Activated T-helper 17 cell treated with anti-CD3 and anti-CD28 coated beads, Interleukin-2, amount 50 U/mL, for 72 hours (primary cell): ENCODE measurements around the gene SERPINB10. TPM values are rescaled to one million over a fixed set of nuclear protein-coding genes. Genes with fewer than 3 reads are reported as not detected.

Experiments used
- ATAC-seq: fragments of 150-1000 bp; cut with Tn5 transposase; replicated peaks from 2 replicates; pipeline ENCODE4 v1.10.0; 2021; ENCODE audit warnings: mild to moderate bottlenecking, moderate library complexity
- H3K27ac Mint-ChIP-seq: one replicate; pipeline ENCODE4 v1.8.0; 2022; ENCODE audit warnings: mixed read lengths
- H3K27me3 Mint-ChIP-seq: one replicate; pipeline ENCODE4 v1.8.0; 2022; ENCODE audit warnings: mixed read lengths
- H3K36me3 Mint-ChIP-seq: one replicate; pipeline ENCODE4 v1.8.0; 2022; ENCODE audit warnings: low read depth, mild to moderate bottlenecking, mixed read lengths
- H3K4me1 Mint-ChIP-seq: one replicate; pipeline ENCODE4 v1.8.0; 2022; ENCODE audit warnings: mixed read lengths
- H3K4me3 Mint-ChIP-seq: one replicate; pipeline ENCODE4 v1.8.0; 2022; ENCODE audit warnings: mild to moderate bottlenecking, mixed read lengths
- H3K9me3 Mint-ChIP-seq: one replicate; pipeline ENCODE4 v1.8.0; 2022; ENCODE audit warnings: mixed read lengths
- total RNA-seq, 2 donors: library from RNA; stranded (reverse); gene quantifications; one replicate each; pipeline ENCODE4 v1.2.3, GENCODE V29; 2022

Gene SERPINB10
- total RNA-seq, 2 donors from 2014 or later = not detected

- Mint-ChIP-seq H3K27ac (peak overlapping the region; percentile 85), H3K36me3 (peaks cover 13% of the 10 kb centered on the region), H3K4me3 (peak overlapping the region; percentile 85), H3K9me3 (no peaks in the 10 kb centered on the region), H3K4me1 (peaks cover 11% of the 10 kb centered on the region), H3K27me3 (no peaks in the 10 kb centered on the region)
- no peak for ATAC-seq
Measured at GRCh38 chr18:63971320-63972001, 63.7 kb downstream of the SERPINB10 start.

GRCh38 chr18:63972002-63972376, 64.2 kb downstream of the SERPINB10 start:
- Mint-ChIP-seq H3K36me3 (peaks cover 13% of the 10 kb centered on the region), H3K27me3 (no peaks in the 10 kb centered on the region), H3K4me1 (peaks cover 11% of the 10 kb centered on the region), H3K27ac (peak overlapping the region; percentile 85), H3K4me3 (peak overlapping the region; percentile 85), H3K9me3 (no peaks in the 10 kb centered on the region)
- no peak for ATAC-seq

GRCh38 chr18:63974991-63975390, 67.2 kb downstream of the SERPINB10 start:
- Mint-ChIP-seq H3K4me1 (peaks cover 17% of the 10 kb centered on the region), H3K27ac (peak overlapping the region; percentile 28), H3K9me3 (no peaks in the 10 kb centered on the region), H3K4me3 (no peak overlapping the region), H3K36me3 (peaks cover 19% of the 10 kb centered on the region), H3K27me3 (no peaks in the 10 kb centered on the region)
- no peak for ATAC-seq

- H3K27me3 Mint-ChIP-seq = no peaks in the 10 kb centered on the region
- H3K27ac Mint-ChIP-seq = no peak overlapping the region
- peaks cover 19% of the 10 kb centered on the region for H3K4me1 Mint-ChIP-seq
- ATAC-seq = no peak
- no peak overlapping the region for H3K4me3 Mint-ChIP-seq
- H3K36me3 Mint-ChIP-seq = peaks cover 23% of the 10 kb centered on the region
- H3K9me3 Mint-ChIP-seq = no peaks in the 10 kb centered on the region
Measured at GRCh38 chr18:63975628-63976027, 67.9 kb downstream of the SERPINB10 start.

GRCh38 chr18:63977040-63977439, 69.3 kb downstream of the SERPINB10 start:
- Mint-ChIP-seq H3K27me3 (no peaks in the 10 kb centered on the region), H3K4me1 (peaks cover 10% of the 10 kb centered on the region), H3K27ac (no peak overlapping the region), H3K9me3 (no peaks in the 10 kb centered on the region), H3K36me3 (peaks cover 30% of the 10 kb centered on the region), H3K4me3 (no peak overlapping the region)
- ATAC-seq = peak; percentile 71

- H3K27ac Mint-ChIP-seq = peak overlapping the region; percentile 44
- peak; percentile 50 for ATAC-seq
- H3K27me3 Mint-ChIP-seq = no peaks in the 10 kb centered on the region
- peaks cover 55% of the 10 kb centered on the region for H3K36me3 Mint-ChIP-seq
- peak overlapping the region; percentile 36 for H3K4me3 Mint-ChIP-seq
- no peaks in the 10 kb centered on the region for H3K9me3 Mint-ChIP-seq
- H3K4me1 Mint-ChIP-seq = peaks cover 10% of the 10 kb centered on the region
Measured at GRCh38 chr18:63979409-63979920, 71.7 kb downstream of the SERPINB10 start.

GRCh38 chr18:63980027-63980426, 72.3 kb downstream of the SERPINB10 start:
- H3K4me1 Mint-ChIP-seq = peaks cover 10% of the 10 kb centered on the region
- ATAC-seq = no peak
- H3K27ac Mint-ChIP-seq = no peak overlapping the region
- H3K36me3 Mint-ChIP-seq = peaks cover 60% of the 10 kb centered on the region
- H3K27me3 Mint-ChIP-seq = no peaks in the 10 kb centered on the region
- H3K4me3 Mint-ChIP-seq = no peak overlapping the region
- no peaks in the 10 kb centered on the region for H3K9me3 Mint-ChIP-seq

- Mint-ChIP-seq H3K27me3 (no peaks in the 10 kb centered on the region), H3K4me3 (no peak overlapping the region), H3K36me3 (peaks cover 69% of the 10 kb centered on the region), H3K27ac (no peak overlapping the region), H3K9me3 (no peaks in the 10 kb centered on the region), H3K4me1 (peaks cover 10% of the 10 kb centered on the region)
- no peak for ATAC-seq
Measured at GRCh38 chr18:63980896-63981460, 73.2 kb downstream of the SERPINB10 start.

GRCh38 chr18:63981719-63982118, 74.0 kb downstream of the SERPINB10 start:
- H3K27ac Mint-ChIP-seq = no peak overlapping the region
- H3K4me3 Mint-ChIP-seq = no peak overlapping the region
- no peaks in the 10 kb centered on the region for H3K9me3 Mint-ChIP-seq
- peaks cover 10% of the 10 kb centered on the region for H3K4me1 Mint-ChIP-seq
- H3K27me3 Mint-ChIP-seq = no peaks in the 10 kb centered on the region
- no peak for ATAC-seq
- peaks cover 77% of the 10 kb centered on the region for H3K36me3 Mint-ChIP-seq

- ATAC-seq = no peak
- H3K27ac Mint-ChIP-seq = no peak overlapping the region
- H3K27me3 Mint-ChIP-seq = no peaks in the 10 kb centered on the region
- H3K9me3 Mint-ChIP-seq = no peaks in the 10 kb centered on the region
- peaks cover 10% of the 10 kb centered on the region for H3K4me1 Mint-ChIP-seq
- peaks cover 83% of the 10 kb centered on the region for H3K36me3 Mint-ChIP-seq
- no peak overlapping the region for H3K4me3 Mint-ChIP-seq
Measured at GRCh38 chr18:63982361-63982760, 74.6 kb downstream of the SERPINB10 start.

Other genes with a start within 250 kb of the SERPINB10 start
- not detected for gene SERPINB3, start 246.1 kb upstream of the SERPINB10 start, total RNA-seq
- not detected for gene SERPINB11, start 205.0 kb upstream of the SERPINB10 start, total RNA-seq
- gene SERPINB7, start 132.5 kb upstream of the SERPINB10 start, total RNA-seq = not detected
- not detected for gene SERPINB2, start 20.3 kb upstream of the SERPINB10 start, total RNA-seq
- 10 to 100 TPM in 1 of 2 donors, 1 to 10 TPM in 1; 3.3 to 24.2 TPM for gene HMSD, start 41.3 kb downstream of the SERPINB10 start, total RNA-seq
- gene SERPINB8, start 62.1 kb downstream of the SERPINB10 start, total RNA-seq = 10 to 100 TPM; 16.5 to 19.1 TPM
- not detected for gene LINC00305, start 241.1 kb downstream of the SERPINB10 start, total RNA-seq